CD4-positive, alpha-beta T cell treated with Interleukin-4 for 1 hour (primary cell): Measurements from ENCODE around the gene CGN.
A peak's percentile ranks its signal among the peaks of the same experiment; 100 is the strongest.

Experiments
- DNase-seq, 2 donors: peaks; one replicate each; pipeline ENCODE4 v3.0.0-alpha.2; 2020 to 2022

The CGN gene

GRCh38 chr1:151562661-151563060 is 51.5 kb downstream of the CGN start:
- DNase-seq: no peak

DNA sequence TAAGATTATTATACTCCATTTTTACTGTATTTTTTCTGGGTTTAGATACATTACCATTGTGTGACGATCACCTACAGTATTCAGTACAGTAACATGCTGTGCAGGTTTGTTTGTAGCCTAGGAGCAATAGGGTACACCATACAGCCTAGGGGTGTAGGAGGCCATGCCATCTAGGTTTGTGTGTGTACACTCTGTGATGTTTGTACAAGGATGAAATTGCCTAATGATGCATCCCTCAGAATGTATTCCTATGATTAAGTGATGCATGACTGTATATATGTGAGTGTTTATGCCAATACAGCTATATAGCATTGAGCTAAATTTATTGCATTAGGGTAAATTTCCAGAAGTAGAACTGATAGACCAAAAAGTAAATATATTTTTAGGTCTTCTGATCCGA is 52.2 kb downstream of the CGN start:
- no peak for DNase-seq

GRCh38 chr1:151565502-151566189 is 54.5 kb downstream of the CGN start:
- no peak for DNase-seq

GRCh38 chr1:151568626-151569088 is 57.5 kb downstream of the CGN start:
- DNase-seq: peak in 1 of 2 donors; percentile 39

DNA sequence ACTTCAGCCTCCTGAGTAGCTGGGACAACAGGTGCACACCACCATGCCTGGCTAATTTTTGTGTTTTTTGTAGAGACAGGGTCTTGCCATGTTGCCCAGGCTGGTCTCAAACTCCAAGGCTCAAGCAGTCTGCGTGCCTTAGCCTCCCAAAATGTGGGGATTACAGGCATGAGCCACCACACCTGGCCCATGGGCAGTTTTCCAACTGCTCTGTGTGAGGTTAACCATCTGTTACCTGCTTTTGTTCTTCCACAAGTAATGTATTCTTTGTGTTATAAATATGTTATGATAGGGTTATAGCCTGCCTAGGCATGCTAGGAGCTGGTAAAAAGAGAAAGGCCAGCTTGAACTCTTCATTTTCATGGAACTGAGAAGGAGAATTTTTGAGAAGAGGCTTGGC is 59.6 kb downstream of the CGN start:
- DNase-seq: no peak

- peak in 1 of 2 donors; percentile 20 for DNase-seq
These were observed 63.7 kb downstream of the CGN start for GRCh38 chr1:151574575-151575529.

GRCh38 chr1:151577173-151577572 is 66.0 kb downstream of the CGN start:
- no peak for DNase-seq

GRCh38 chr1:151578941-151579340 is 67.8 kb downstream of the CGN start:
- no peak for DNase-seq

- no peak for DNase-seq
These were observed 68.4 kb downstream of the CGN start for GRCh38 chr1:151579436-151580225.

DNA sequence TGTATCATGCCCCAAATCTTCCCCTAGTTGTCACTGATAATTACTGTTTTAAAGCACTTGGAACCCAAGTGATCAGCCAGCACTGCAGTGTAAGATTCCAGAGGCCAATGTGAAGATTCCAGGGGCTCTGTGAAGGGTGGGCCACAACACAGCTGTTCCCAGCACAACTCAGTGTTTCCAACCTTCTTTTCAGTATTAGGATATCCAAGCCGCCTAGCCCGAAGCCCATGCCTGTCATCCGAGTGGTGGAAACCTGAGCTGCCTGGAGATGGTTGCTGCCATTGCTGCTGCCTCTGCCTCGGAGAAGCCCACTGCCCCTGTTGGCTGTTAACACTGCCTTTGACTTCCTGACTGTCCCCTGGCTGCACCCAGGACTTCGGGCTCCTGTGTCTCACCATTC is 70.3 kb downstream of the CGN start:
- no peak for DNase-seq

DNA sequence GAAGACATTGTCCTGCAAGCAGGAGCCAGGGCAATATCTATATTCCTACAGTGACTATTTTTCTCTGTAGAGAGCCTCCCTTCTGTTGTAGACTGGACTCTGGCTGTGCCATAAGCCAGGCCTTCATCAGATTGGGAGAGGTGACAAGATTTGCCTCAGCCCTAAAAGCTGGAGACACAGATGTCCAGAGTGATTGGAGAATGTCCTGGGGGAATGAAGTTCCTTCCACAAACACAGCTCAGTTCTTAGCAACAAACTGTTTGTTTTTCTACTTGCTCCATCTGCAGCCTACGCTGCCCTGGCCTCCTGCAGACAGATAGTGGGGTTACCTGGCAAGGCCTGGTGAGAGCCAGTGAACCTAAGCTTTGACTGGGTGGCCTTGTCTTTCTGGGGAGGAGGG is 70.7 kb downstream of the CGN start:
- no peak for DNase-seq

DNA sequence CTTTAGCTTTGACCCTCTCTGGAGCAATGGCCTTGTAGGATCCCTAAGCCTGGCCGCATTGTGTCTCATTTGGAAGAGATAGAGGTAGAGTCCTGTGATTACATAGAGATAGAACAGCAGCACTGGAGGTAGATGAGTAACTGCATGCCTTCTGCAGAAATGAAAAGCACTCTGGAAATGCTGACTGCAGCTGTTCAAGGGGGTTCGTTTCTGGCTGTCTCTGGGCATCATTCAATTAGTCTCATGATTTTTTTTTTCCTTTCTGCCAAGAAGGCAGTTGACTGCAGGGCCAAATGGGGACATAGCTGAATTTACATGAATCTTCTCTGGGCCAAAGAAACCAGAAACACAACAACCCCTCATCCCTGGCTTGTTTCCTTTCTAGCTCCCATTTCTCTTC is 72.6 kb downstream of the CGN start:
- no peak for DNase-seq

DNA sequence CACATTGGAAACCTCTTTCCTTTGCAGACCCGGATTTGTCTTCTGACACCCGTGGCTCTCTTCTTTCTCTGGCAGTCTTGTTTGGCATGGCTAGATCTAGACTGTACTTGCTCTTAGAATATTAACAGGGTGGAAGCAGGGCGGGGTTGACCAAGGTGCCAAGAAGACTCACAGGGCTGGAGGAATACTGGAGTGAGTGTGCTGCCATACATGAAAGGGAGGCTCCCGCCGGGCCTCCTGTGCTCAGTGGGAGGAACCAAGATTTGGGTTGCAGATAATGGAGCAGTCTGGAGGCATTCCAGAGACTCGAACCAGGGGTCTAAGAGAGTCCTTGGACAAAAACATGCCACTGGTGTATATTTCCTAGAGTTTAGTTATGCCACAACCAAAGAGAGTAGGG is 73.1 kb downstream of the CGN start:
- DNase-seq: no peak

DNA sequence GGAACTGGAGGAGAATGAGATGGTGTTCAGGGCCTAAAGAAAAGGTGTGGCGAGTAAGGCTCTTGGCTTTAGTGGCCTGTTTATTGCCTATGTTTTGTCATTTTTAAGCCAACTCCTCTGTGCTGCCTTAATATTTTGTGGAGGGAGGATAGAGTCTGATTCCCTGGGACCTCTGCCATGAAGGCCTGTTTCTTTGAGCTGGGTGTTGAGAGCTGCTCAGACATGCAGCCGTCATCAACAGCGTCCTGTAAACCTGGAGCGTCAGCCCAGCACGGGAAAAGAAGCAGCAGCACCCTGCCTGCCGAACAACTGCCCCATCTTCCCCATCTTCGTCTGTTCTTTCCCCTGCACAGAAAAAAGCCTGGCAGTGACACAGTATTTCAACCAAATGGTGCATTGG is 73.6 kb downstream of the CGN start:
- DNase-seq: no peak

DNA sequence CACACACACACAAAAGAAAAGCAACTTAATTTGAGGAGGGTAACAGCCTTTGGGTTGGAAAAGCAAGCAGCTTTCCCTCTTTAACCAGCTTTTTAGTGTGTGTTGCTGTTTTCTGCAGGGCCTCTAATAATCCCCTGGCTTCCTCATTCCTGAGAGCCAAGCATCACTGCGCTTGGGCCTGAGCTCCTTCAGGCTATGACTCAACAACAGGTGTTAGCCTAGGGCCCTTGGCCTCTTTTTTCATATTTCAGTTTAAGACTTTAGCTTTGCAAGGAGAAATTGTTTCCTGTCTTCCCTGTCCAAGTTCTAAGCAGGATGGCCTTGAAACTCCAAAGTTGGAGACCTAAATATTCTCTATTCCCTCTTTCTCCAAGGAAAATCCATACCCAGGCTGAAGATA is 74.4 kb downstream of the CGN start:
- DNase-seq: no peak
